Measurements from ENCODE around the gene GARRE1. TPM values are rescaled to one million over a fixed set of nuclear protein-coding genes. Genes with fewer than 3 reads are reported as not detected.

Gene GARRE1
- total and polyA plus RNA-seq, 2 of the 8 experiments (the other 6 are each of a cell fraction or from before 2014, with no cell fraction given) = 16.4 to 23.1 TPM

- TF ChIP-seq E2F6 (IDR thresholded peaks at IDR 0.05) (no peak), CREB1 (IDR thresholded peaks at IDR 0.05) (no peak), RFX5 (IDR thresholded peaks at IDR 0.05; ENCODE audit: borderline replicate concordance, low read depth, low read length) (no peak), SP4 (IDR thresholded peaks at IDR 0.05; ENCODE audit: low read length) (no peak)
Measured at GRCh38 chr19:34218818-34219164, 35.6 kb upstream of the GARRE1 start (continued).

Measured in H1 (cell line).